GM03348 (cell line): ENCODE data around the gene RFXANK.
"Not testable (repeated sequence)": the region's sequence is repeated elsewhere in the genome, so short reads cannot be mapped to it uniquely, and the experiment has no call there.

Experiments used
- DNase-seq: peaks from one replicate; pipeline ENCODE4 v3.0.0; 2012; ENCODE audit warnings: low spot score

Gene RFXANK

GRCh38 chr19:19192078-19192882, at the start of gene RFXANK, which contains the start of gene BORCS8:
Gene RFXANK (plus strand): TSS chr19:19192258. CDS start chr19:19193947, 1,689 bp downstream.
Gene BORCS8 (minus strand): TSS chr19:19192152. CDS start chr19:19192117, 35 bp downstream.
- peak; percentile 99 for DNase-seq

GRCh38 chr19:19142347-19142746, 49.7 kb upstream of the RFXANK start:
- no peak for DNase-seq

- no peak for DNase-seq
Observed at GRCh38 chr19:19145281-19145680, 46.8 kb upstream of the RFXANK start.

GRCh38 chr19:19145684-19146608, 46.1 kb upstream of the RFXANK start:
- peak; percentile 90 for DNase-seq

GRCh38 chr19:19146865-19147264, 45.2 kb upstream of the RFXANK start:
- DNase-seq: no peak

GRCh38 chr19:19147344-19147743, 44.7 kb upstream of the RFXANK start:
- no peak for DNase-seq

GRCh38 chr19:19148504-19148903, 43.6 kb upstream of the RFXANK start:
- DNase-seq: not testable (repeated sequence)

GRCh38 chr19:19149435-19149834, 42.6 kb upstream of the RFXANK start:
- DNase-seq: no peak

- DNase-seq: no peak
Observed at GRCh38 chr19:19151418-19151817, 40.6 kb upstream of the RFXANK start.

- DNase-seq: no peak
Observed at GRCh38 chr19:19152668-19153384, 39.2 kb upstream of the RFXANK start.

GRCh38 chr19:19154768-19155494, 37.1 kb upstream of the RFXANK start:
- no peak for DNase-seq

GRCh38 chr19:19155495-19156219, 36.4 kb upstream of the RFXANK start:
- no peak for DNase-seq

- no peak for DNase-seq
Observed at GRCh38 chr19:19157808-19158207, 34.2 kb upstream of the RFXANK start.

- DNase-seq: no peak
Observed at GRCh38 chr19:19159534-19159933, 32.5 kb upstream of the RFXANK start.

GRCh38 chr19:19160461-19161035, 31.5 kb upstream of the RFXANK start:
- DNase-seq: no peak

- no peak for DNase-seq
Observed at GRCh38 chr19:19162495-19162894, 29.6 kb upstream of the RFXANK start.

GRCh38 chr19:19165396-19165795, 26.7 kb upstream of the RFXANK start:
- no peak for DNase-seq

GRCh38 chr19:19167612-19168011, 24.4 kb upstream of the RFXANK start:
- no peak for DNase-seq

GRCh38 chr19:19169236-19170052, 22.6 kb upstream of the RFXANK start:
- DNase-seq: no peak
